NCI-H2227 (cell line): ENCODE measurements around the gene ESRRA.

Experiments
- DNase-seq: peaks from one replicate; lab custom pipeline; 2025; ENCODE audit not compliant: unreplicated experiment; lab: John Stamatoyannopoulos, UW

The ESRRA gene

GRCh38 chr11:64269540-64270220 is 35.6 kb upstream of the ESRRA start:
- peak; percentile 99 for DNase-seq

GRCh38 chr11:64275031-64275800 is 30.1 kb upstream of the ESRRA start:
- no peak for DNase-seq

GRCh38 chr11:64275841-64276240 is 29.5 kb upstream of the ESRRA start:
- no peak for DNase-seq

GRCh38 chr11:64276653-64277431 is 28.5 kb upstream of the ESRRA start:
- DNase-seq = no peak

GRCh38 chr11:64278576-64279190 is 26.6 kb upstream of the ESRRA start:
- DNase-seq = no peak

GRCh38 chr11:64281957-64282770 is 23.2 kb upstream of the ESRRA start:
- no peak for DNase-seq

GRCh38 chr11:64283092-64283491 is 22.2 kb upstream of the ESRRA start:
- no peak for DNase-seq

GRCh38 chr11:64284048-64284961 is 21.0 kb upstream of the ESRRA start, which contains the start of gene BAD:
TSS of gene BAD (minus strand) at chr11:64284665. CDS start at chr11:64284368, 297 bp downstream.
- peak; percentile 95 for DNase-seq

- DNase-seq = peak; percentile 89
Measured at GRCh38 chr11:64284962-64285884, 20.1 kb upstream of the ESRRA start, which contains the start of gene GPR137. TSS of gene GPR137 (plus strand) at chr11:64285848. CDS start at chr11:64286525, 677 bp downstream.

- DNase-seq = no peak
Measured at GRCh38 chr11:64285885-64286800, 19.2 kb upstream of the ESRRA start.

GRCh38 chr11:64286801-64287159 is 18.5 kb upstream of the ESRRA start:
- no peak for DNase-seq

GRCh38 chr11:64287676-64288352 is 17.5 kb upstream of the ESRRA start:
- DNase-seq = no peak

- no peak for DNase-seq
Measured at GRCh38 chr11:64288353-64288750, 17.0 kb upstream of the ESRRA start.

GRCh38 chr11:64289002-64289564 is 16.2 kb upstream of the ESRRA start:
- DNase-seq = no peak

GRCh38 chr11:64290352-64291261 is 14.7 kb upstream of the ESRRA start:
- no peak for DNase-seq
